Thoracic aorta (tissue), 2 donors: ENCODE data around the gene KLHL2. TPM values are rescaled to one million over a fixed set of nuclear protein-coding genes. Genes with fewer than 3 reads are reported as not detected.
"Not testable (repeated sequence)": the region's sequence is repeated elsewhere in the genome, so short reads cannot be mapped to it uniquely, and the experiment has no call there.

Source experiments
- ATAC-seq: fragments of 150-250 bp; one replicate; pipeline ENCODE4 v1.8.0; 2017; ENCODE audit warnings: low read depth; ENCODE audit not compliant: insufficient number of reproducible peaks, low FRiP score
- DNase-seq: peaks from one replicate; pipeline ENCODE4 v3.0.0-alpha.2; 2020; ENCODE audit warnings: low spot score
- H3K27ac ChIP-seq, 2 donors: fragments of 200-600 bp; sonication (generic); 1 replicate in 1 of 2; 2 replicates in 1 of 2; pipeline ENCODE4 v1.5.1; 2016; ENCODE audit warnings: mild to moderate bottlenecking in 2 of 2, moderate library complexity in 2 of 2
- H3K27me3 ChIP-seq: fragments of 200-600 bp; sonication (generic); replicated peaks from 2 replicates; pipeline ENCODE4 v1.6.0; 2016; ENCODE audit warnings: mild to moderate bottlenecking; ENCODE audit not compliant: insufficient read depth
- H3K36me3 ChIP-seq: fragments of 200-600 bp; sonication (generic); one replicate; pipeline ENCODE4 v1.5.1; 2016
- H3K4me1 ChIP-seq, 2 donors: fragments of 200-600 bp; sonication (generic); 1 replicate in 1 of 2; 2 replicates in 1 of 2; pipeline versions ENCODE4 v1.5.1 to v1.6.0; 2016; ENCODE audit warnings: low read depth in 2 of 2, mild to moderate bottlenecking in 1 of 2; ENCODE audit not compliant: control insufficient read depth in 1 of 2
- H3K4me3 ChIP-seq: fragments of 200-600 bp; sonication (generic); 2 replicates; pipeline ENCODE4 v1.5.1; 2016; ENCODE audit warnings: mild to moderate bottlenecking
- H3K9me3 ChIP-seq: fragments of 200-600 bp; sonication (generic); 2 replicates; pipeline ENCODE4 v1.5.1; 2016
- total RNA-seq, 2 donors: library from RNA; depleted of rRNA; stranded (reverse); fragments of >200 nt; gene quantifications; one replicate each; pipeline versions ENCODE4 v1.1.0 to v1.2.3, GENCODE V29; 2016
- TF ChIP-seq, protein P1 (sequence below): fragments of 200-600 bp; sonication (generic); IDR thresholded peaks from one replicate; pipeline ENCODE4 v1.5.1; 2019; ENCODE audit warnings: antibody characterized with exemption

KLHL2 gene
- total RNA-seq, 2 donors from 2014 or later, result 13.5 to 48.2 TPM

DNA sequence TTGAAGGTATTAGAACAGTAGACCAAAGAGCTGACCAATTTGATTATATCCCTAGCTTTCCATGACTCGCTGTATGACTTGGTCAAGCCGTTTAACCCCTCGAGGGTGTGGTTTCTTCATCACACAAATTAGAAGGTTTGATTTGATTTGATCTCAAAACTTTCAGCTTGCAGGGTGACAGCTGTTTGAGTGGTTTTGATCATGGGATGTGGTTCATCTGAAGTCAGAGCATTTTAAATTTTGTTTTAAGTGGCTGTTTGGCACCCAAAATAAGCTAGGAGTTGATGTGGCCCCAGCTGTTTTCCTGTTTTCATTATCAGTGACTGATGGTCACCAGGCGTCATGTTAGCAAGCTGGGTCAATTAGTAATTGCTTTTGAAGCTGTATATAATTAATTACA, 52.4 kb downstream of the KLHL2 start:
- DNase-seq, H3K4me3 ChIP-seq, H3K36me3 ChIP-seq, ATAC-seq, H3K4me1 ChIP-seq, H3K27me3 ChIP-seq, H3K27ac ChIP-seq, H3K9me3 ChIP-seq: not testable (repeated sequence)

DNA sequence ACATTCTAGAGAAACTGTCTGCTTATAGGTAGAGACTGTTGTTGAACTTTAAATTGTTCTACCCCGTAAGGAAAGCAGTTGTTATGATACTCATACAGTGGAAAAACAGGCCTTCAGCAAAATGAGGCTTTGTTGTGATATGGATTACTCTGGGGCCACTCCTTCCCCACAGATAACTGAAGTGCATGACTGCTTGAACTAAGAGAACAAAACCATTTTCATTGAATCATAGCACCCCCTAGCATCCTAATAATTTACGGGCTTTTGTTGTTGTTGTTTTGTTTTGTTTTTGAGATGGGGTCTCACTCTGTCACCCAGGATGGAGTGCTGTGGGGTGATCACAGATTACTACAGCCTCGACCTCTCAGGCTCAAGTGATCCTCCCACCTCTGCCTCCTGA, 54.9 kb downstream of the KLHL2 start:
- H3K36me3 ChIP-seq, H3K4me3 ChIP-seq, H3K9me3 ChIP-seq, H3K27ac ChIP-seq, DNase-seq, H3K4me1 ChIP-seq, ATAC-seq, H3K27me3 ChIP-seq: not testable (repeated sequence)

DNA sequence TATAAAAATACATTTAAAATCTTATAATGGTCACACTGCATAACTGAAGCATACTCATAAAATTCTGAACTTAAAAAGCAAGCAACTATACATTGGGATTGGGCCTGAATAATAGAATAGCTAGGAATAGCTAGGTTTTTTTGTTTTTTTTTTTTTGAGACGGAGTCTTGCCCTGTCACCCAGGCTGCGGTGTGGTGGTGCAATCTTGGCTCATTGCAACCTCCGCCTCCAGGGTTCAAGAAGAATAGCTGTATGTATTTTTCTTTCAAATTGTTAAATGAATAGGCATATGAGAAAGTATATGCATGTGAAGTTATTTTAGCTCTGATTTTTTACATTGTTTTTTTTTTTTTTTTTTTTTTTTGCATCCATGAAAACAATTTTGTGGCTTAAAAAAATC, 56.1 kb downstream of the KLHL2 start:
- H3K36me3 ChIP-seq, H3K9me3 ChIP-seq, H3K27me3 ChIP-seq, ATAC-seq, H3K4me3 ChIP-seq, H3K27ac ChIP-seq, DNase-seq, H3K4me1 ChIP-seq: not testable (repeated sequence)

DNA sequence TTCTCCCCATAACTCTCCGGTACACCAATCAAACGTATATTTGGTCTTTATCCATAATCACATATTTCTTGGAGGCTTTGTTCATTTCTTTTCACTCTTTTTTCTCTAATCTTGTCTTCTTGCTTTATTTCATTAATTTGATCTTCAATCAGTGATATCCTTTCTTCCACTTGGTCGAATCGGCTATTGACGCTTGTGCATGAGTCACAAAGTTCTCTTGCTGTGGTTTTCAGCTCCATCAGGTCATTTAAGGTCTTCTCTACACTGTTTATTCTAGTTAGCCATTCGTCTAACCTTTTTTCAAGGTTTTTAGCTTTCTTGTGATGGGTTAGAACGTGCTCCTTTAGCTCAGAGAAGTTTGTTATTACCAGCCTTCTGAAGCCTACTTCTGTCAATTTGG, 62.6 kb downstream of the KLHL2 start:
- not testable (repeated sequence) for H3K4me3 ChIP-seq, H3K9me3 ChIP-seq, ATAC-seq, DNase-seq, H3K27me3 ChIP-seq, H3K36me3 ChIP-seq, H3K27ac ChIP-seq, H3K4me1 ChIP-seq

DNA sequence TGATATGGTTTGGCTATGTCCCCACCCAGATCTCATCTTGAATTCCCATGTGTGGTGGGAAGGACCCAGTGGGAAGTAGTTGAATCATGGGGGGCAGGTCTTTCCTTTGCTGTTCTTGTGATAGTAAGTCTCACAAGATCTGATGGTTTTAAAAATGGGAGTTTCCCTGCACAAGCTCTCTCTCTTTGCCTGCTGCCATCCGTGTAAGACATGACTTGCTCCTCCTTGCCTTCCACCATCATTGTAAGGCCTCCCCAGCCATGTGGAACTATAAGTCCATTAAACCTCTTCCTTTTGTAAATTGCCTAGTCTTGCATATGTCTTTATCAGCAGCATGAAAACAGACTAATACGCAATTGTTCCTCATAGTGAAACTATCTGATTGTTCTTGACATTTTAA, 66.1 kb downstream of the KLHL2 start:
- not testable (repeated sequence) for ATAC-seq, H3K27ac ChIP-seq, H3K36me3 ChIP-seq, H3K27me3 ChIP-seq, H3K4me1 ChIP-seq, H3K4me3 ChIP-seq, H3K9me3 ChIP-seq, DNase-seq

DNA sequence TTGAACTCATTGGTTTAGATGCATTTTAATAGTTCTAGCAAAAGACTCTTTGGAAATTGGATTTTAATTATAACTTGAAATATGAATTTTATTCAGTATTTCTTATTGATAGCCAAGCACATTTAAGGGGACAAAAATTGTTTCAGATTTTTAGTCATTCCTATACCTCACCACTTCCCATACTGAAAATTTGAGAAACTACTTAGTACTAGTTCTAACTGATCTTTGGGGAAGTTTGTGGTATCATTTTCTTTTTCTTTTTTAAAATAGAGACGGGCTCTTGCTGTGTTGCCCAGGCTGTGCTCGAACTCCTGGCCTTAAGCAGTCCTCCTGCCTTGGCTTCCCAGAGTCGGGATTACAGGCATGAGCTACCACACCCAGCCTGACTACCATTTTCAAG, 68.0 kb downstream of the KLHL2 start:
- not testable (repeated sequence) for H3K4me1 ChIP-seq, DNase-seq, H3K27me3 ChIP-seq, H3K9me3 ChIP-seq, ATAC-seq, H3K27ac ChIP-seq, H3K4me3 ChIP-seq, H3K36me3 ChIP-seq

DNA sequence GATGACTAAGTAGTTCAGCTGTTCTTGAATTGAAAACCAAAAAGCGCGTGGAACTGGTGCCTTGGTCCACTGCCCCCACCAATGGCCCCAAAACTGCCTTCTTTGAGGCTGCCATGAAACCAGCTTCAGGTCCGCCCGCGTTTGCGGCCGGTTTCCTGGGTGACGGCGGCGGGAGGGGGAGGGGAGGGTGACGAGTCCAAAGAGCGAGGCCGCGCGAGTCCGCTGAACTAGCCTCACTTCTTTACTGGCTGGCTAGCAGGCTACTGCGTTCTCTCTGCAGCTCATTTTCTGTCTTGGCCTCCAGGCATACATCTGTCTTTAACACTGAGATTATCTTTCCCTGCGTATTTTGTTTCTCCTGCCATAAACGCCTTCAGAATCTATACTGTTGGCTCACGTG, 72.2 kb downstream of the KLHL2 start:
- not testable (repeated sequence) for H3K36me3 ChIP-seq, H3K4me3 ChIP-seq, H3K27ac ChIP-seq, H3K27me3 ChIP-seq, ATAC-seq, H3K4me1 ChIP-seq, DNase-seq, H3K9me3 ChIP-seq

DNA sequence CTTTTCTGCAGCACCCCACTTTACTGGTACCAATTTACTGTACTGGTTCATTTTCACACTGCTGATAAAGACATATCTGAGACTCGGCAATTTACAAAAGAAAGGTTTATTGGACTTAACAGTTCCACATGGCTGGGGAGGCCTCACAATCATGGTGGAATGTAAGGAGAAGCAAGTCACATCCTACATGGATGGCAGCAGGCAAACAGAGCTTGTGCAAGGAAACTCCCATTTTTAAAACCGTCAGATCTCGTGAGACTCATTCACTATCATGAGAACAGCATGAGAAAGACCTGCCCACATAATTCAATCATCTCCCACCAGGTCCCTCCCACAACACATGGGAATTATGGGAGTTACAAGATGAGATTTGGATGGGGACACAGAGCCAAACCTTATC, 77.3 kb downstream of the KLHL2 start:
- H3K36me3 ChIP-seq, ATAC-seq, H3K4me1 ChIP-seq, H3K27ac ChIP-seq, H3K27me3 ChIP-seq, H3K9me3 ChIP-seq, DNase-seq, H3K4me3 ChIP-seq: not testable (repeated sequence)

DNA sequence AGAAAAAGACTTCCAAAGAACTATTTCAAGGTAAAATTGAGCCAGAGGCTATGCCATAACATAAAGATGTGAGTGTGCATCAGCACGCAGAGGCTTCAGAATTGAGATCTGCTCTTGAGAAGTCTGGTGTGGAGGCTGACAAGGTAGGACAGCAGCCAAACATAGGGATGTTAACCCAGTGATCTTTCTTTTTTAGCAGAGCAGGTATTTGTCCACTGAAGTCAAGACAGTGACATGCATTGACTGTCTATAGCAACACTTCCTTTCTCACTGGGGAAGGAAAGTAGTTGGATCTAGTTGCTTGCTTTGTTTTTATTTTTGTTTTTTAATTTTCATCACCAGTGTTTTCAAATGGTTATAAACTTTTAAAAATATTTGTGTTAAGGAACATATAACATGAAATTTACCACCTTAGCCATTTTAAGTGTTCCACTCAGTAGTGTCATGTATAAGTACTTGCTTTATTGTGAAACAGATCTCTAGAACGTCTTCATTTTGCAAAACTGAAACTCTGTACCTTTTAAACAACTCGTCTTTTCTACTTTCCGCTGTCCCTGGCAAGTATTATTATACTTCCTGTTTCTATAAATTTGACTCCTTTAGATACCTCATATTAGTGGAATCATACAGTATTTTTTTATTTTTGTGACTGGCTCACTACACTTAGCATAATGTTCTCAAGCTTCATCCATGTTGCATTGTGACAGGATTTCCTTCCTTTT, 79.4 kb downstream of the KLHL2 start:
- H3K9me3 ChIP-seq, H3K27ac ChIP-seq, H3K4me3 ChIP-seq, DNase-seq, H3K27me3 ChIP-seq, ATAC-seq, H3K4me1 ChIP-seq, H3K36me3 ChIP-seq: not testable (repeated sequence)

DNA sequence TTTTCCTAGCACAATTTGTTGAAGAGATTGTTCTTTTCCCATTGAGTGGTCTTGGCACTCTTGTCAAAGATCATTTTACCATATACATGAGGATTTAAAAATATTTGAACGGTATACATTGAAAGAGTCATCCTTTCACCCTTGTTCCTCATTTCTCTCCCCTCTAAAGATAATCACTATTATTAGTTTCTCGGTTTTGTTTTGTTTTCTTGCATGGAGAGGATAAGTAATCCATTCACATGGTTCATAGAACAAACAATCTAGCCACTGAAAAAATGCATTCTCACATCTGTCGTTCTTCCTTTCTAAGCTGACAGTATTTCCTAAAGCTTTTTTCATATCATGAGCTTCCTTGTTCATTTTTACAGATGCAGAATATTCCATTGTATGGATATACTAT, 80.9 kb downstream of the KLHL2 start:
- Histone ChIP-seq H3K27me3 (no peaks in the 10 kb centered on the region), H3K27ac (no peak overlapping the region), H3K4me1 (no peaks in the 10 kb centered on the region), H3K36me3 (no peaks in the 10 kb centered on the region), H3K4me3 (no peak overlapping the region), H3K9me3 (no peaks in the 10 kb centered on the region)
- DNase-seq (no peak), ATAC-seq (no peak)
- TF ChIP-seq, protein P1, sequence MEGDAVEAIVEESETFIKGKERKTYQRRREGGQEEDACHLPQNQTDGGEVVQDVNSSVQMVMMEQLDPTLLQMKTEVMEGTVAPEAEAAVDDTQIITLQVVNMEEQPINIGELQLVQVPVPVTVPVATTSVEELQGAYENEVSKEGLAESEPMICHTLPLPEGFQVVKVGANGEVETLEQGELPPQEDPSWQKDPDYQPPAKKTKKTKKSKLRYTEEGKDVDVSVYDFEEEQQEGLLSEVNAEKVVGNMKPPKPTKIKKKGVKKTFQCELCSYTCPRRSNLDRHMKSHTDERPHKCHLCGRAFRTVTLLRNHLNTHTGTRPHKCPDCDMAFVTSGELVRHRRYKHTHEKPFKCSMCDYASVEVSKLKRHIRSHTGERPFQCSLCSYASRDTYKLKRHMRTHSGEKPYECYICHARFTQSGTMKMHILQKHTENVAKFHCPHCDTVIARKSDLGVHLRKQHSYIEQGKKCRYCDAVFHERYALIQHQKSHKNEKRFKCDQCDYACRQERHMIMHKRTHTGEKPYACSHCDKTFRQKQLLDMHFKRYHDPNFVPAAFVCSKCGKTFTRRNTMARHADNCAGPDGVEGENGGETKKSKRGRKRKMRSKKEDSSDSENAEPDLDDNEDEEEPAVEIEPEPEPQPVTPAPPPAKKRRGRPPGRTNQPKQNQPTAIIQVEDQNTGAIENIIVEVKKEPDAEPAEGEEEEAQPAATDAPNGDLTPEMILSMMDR, result no peak
